ENCODE results near the gene LTBP4.

LTBP4 gene

DNA sequence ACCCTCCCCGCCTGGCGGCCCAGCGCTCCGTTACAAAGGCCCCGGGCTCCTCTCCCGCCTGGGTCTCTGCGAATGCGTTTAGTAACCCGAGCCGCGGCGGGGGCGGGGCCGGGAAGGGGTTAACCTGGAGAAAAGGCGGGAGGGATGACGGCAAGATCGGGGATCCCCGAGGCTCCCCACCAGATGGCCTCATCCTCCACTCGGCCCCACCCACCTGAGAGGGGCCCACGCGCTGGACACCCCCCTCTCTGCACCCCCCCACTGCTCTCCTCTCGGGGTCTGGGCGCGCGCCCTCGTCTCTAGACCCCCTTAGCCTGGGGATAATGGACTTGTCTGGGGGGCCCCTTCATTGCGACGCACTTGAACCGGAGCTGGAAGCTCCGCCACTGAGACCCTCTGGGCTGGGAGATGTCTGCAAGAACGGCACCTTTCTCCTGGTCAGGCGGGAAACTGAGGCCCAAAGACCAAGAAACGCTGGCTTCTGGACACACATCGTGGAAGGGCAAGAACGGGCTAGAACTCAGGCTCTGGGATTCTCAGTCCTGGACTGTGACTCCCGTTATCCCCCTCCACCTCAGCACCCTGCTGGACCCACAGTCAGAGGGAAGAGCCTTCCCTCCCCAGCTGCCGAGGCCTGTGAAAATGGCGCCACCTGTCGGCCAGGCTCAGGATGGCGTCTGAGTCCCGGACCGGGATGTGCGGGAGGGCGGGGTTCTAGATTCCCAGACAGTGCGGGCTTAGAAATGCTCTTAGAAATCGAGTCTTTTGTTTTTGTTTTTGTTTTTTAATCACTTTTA is 2.9 kb upstream of the LTBP4 start:
- H3K4me3 ChIP-seq (ENCODE audit: control insufficient read depth, low read depth, low read length): peak overlapping the region; percentile 49
- peak; percentile 82 for DNase-seq (ENCODE audit: low read depth)
- TF ChIP-seq, protein P1, sequence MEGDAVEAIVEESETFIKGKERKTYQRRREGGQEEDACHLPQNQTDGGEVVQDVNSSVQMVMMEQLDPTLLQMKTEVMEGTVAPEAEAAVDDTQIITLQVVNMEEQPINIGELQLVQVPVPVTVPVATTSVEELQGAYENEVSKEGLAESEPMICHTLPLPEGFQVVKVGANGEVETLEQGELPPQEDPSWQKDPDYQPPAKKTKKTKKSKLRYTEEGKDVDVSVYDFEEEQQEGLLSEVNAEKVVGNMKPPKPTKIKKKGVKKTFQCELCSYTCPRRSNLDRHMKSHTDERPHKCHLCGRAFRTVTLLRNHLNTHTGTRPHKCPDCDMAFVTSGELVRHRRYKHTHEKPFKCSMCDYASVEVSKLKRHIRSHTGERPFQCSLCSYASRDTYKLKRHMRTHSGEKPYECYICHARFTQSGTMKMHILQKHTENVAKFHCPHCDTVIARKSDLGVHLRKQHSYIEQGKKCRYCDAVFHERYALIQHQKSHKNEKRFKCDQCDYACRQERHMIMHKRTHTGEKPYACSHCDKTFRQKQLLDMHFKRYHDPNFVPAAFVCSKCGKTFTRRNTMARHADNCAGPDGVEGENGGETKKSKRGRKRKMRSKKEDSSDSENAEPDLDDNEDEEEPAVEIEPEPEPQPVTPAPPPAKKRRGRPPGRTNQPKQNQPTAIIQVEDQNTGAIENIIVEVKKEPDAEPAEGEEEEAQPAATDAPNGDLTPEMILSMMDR (conservative IDR thresholded peaks at IDR 0.05; ENCODE audit: control insufficient read depth, insufficient read depth, low read depth, low read length): peak; percentile 96

DNA sequence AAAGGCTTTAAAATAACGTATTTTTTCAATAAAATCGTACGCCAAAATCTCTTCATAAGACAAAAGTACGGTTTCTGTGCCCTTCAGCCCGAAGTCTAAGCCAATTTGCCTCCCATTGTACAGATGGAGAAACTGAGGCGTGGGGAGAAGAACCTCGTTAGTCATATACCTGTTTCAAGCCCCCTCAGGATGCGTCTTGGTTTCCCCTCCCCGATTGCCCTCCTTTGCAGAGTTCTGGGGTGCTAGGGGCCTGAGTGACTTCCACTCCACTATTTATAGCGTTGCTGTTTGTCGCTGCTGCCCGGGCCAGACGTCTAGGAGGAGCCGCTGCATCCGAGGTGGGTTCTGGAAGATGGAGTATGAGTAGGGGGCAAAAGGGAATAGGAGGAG is 2.3 kb upstream of the LTBP4 start:
- no peak overlapping the region for H3K4me3 ChIP-seq (ENCODE audit: control insufficient read depth, low read depth, low read length)
- DNase-seq (ENCODE audit: low read depth): no peak
- TF ChIP-seq, protein P1 (conservative IDR thresholded peaks at IDR 0.05; ENCODE audit: control insufficient read depth, insufficient read depth, low read depth, low read length): no peak

- DNase-seq (ENCODE audit: low read depth): no peak
These were observed 1.8 kb upstream of the LTBP4 start for GRCh38 chr19:40599331-40599901.

GRCh38 chr19:40599902-40600569 is 1.1 kb upstream of the LTBP4 start:
- no peak for DNase-seq (ENCODE audit: low read depth)
- TF ChIP-seq, protein P1 (conservative IDR thresholded peaks at IDR 0.05; ENCODE audit: control insufficient read depth, insufficient read depth, low read depth, low read length): no peak
- H3K4me3 ChIP-seq (ENCODE audit: control insufficient read depth, low read depth, low read length): no peak overlapping the region

More at GRCh38 chr19:40599331-40599901, 1.8 kb upstream of the LTBP4 start:
- TF ChIP-seq, protein P1 (conservative IDR thresholded peaks at IDR 0.05; ENCODE audit: control insufficient read depth, insufficient read depth, low read depth, low read length): no peak
- no peak overlapping the region for H3K4me3 ChIP-seq (ENCODE audit: control insufficient read depth, low read depth, low read length)

- TF ChIP-seq, protein P1 (conservative IDR thresholded peaks at IDR 0.05; ENCODE audit: control insufficient read depth, insufficient read depth, low read depth, low read length): no peak
These were observed 517 bp upstream of the LTBP4 start for GRCh38 chr19:40600570-40601133.

GRCh38 chr19:40603071-40603388 is 1.9 kb downstream of the LTBP4 start:
- TF ChIP-seq, protein P1 (conservative IDR thresholded peaks at IDR 0.05; ENCODE audit: control insufficient read depth, insufficient read depth, low read depth, low read length): no peak
- no peak for DNase-seq (ENCODE audit: low read depth)
- H3K4me3 ChIP-seq (ENCODE audit: control insufficient read depth, low read depth, low read length): no peak overlapping the region

More at GRCh38 chr19:40600570-40601133, 517 bp upstream of the LTBP4 start:
- H3K4me3 ChIP-seq (ENCODE audit: control insufficient read depth, low read depth, low read length): no peak overlapping the region
- no peak for DNase-seq (ENCODE audit: low read depth)
